IMR-90 (cell line): ENCODE results near the gene CPEB3. TPM values are rescaled to one million over a fixed set of nuclear protein-coding genes. Genes with fewer than 3 reads are reported as not detected.
"Not testable (repeated sequence)": the region's sequence is repeated elsewhere in the genome, so short reads cannot be mapped to it uniquely, and the experiment has no call there.

Experiments
- ATAC-seq: fragments of 200-7000 bp; cut with Tn5 transposase; 2 replicates; pipeline ENCODE4 v1.9.1; 2020; ENCODE audit warnings: low read depth, mild to moderate bottlenecking, moderate library complexity
- BruUV-seq: library from RNA; stranded (reverse); fragments of 400-500 nt; replicated peaks from 2 replicates; lab custom pipeline; 2021; lab: Mats Ljungman, UMichigan
- CTCF ChIA-PET: fragments of 300-600 bp; formaldehyde crosslinking; extraction: SDS; loops from one replicate; lab custom pipeline; 2021; ENCODE audit warnings: antibody characterized with exemption; lab: Yijun Ruan, JAX
- POLR2A ChIA-PET: fragments of 300-600 bp; sonication (Branson Sonifier 250); formaldehyde crosslinking; loops from one replicate; lab custom pipeline; 2022; ENCODE audit warnings: antibody characterized with exemption; ENCODE audit not compliant: unreplicated experiment; lab: Charles Lee
- DNase-seq: peaks from one replicate; pipeline ENCODE4 v3.0.0; 2013
- H2AFZ ChIP-seq: replicated peaks from 2 replicates; pipeline ENCODE3; 2013; ENCODE audit warnings: low read length, mild to moderate bottlenecking; ENCODE audit not compliant: poor library complexity
- H2AK5ac ChIP-seq: 2 replicates; pipeline ENCODE4 v1.6.1; 2013; ENCODE audit warnings: low read depth, low read length, inconsistent platforms
- H2AK9ac ChIP-seq: replicated peaks from 2 replicates; pipeline ENCODE3; 2013; ENCODE audit warnings: mild to moderate bottlenecking, low read depth, low read length, moderate library complexity; ENCODE audit not compliant: poor library complexity
- H2BK120ac ChIP-seq: 2 replicates; pipeline ENCODE4 v1.6.1; 2013; ENCODE audit warnings: low read depth, low read length, inconsistent platforms
- H2BK15ac ChIP-seq: 3 replicates; pipeline ENCODE4 v1.6.1; 2013; ENCODE audit warnings: low read depth, low read length, inconsistent platforms
- H2BK20ac ChIP-seq: 2 replicates; pipeline ENCODE4 v1.6.1; 2013; ENCODE audit warnings: low read depth, mild to moderate bottlenecking, inconsistent platforms, low read length, moderate library complexity
- H2BK5ac ChIP-seq: 2 replicates; pipeline ENCODE4 v1.6.1; 2013; ENCODE audit warnings: mild to moderate bottlenecking, low read depth, low read length, inconsistent platforms; ENCODE audit not compliant: poor library complexity, severe bottlenecking
- H3K14ac ChIP-seq: replicated peaks from 2 replicates; pipeline ENCODE4 v1.6.1; 2013; ENCODE audit warnings: low read depth, low read length, inconsistent platforms
- H3K18ac ChIP-seq: 2 replicates; pipeline ENCODE4 v1.6.1; 2013; ENCODE audit warnings: low read depth, low read length, control low read depth
- H3K23ac ChIP-seq: 2 replicates; pipeline ENCODE4 v1.6.1; 2013; ENCODE audit warnings: low read depth, low read length, inconsistent platforms
- H3K27ac ChIP-seq: 2 replicates; pipeline ENCODE4 v1.5.1; 2013; ENCODE audit warnings: mild to moderate bottlenecking, control low read depth, low read length; ENCODE audit not compliant: insufficient read depth
- H3K27me3 ChIP-seq: 2 replicates; pipeline ENCODE4 v1.6.1; 2013; ENCODE audit warnings: low read length; ENCODE audit not compliant: control insufficient read depth, insufficient read depth
- H3K36me3 ChIP-seq: 2 replicates; pipeline ENCODE4 v1.6.1; 2013; ENCODE audit warnings: low read length, mixed read lengths; ENCODE audit not compliant: control insufficient read depth, insufficient read depth
- H3K4ac ChIP-seq: 2 replicates; pipeline ENCODE4 v1.6.1; 2013; ENCODE audit warnings: low read depth, low read length, inconsistent platforms
- H3K4me1 ChIP-seq: 2 replicates; pipeline ENCODE4 v1.6.1; 2013; ENCODE audit warnings: low read length, mixed read lengths; ENCODE audit not compliant: control insufficient read depth, insufficient read depth
- H3K4me2 ChIP-seq: 2 replicates; pipeline ENCODE4 v1.6.1; 2013; ENCODE audit warnings: low read depth, mild to moderate bottlenecking, control low read depth, low read length, moderate library complexity
- H3K4me3 ChIP-seq: 2 replicates; pipeline ENCODE4 v1.5.1; 2013; ENCODE audit warnings: low read depth, mild to moderate bottlenecking, control low read depth, low read length, moderate library complexity; ENCODE audit not compliant: insufficient read depth
- H3K56ac ChIP-seq: 2 replicates; pipeline ENCODE4 v1.6.1; 2013; ENCODE audit warnings: low read length, inconsistent platforms; ENCODE audit not compliant: insufficient read depth; ENCODE audit errors: extremely low read depth
- H3K79me1 ChIP-seq, 2 experiments: 2 replicates each; pipeline ENCODE4 v1.6.1; 2013; ENCODE audit warnings: low read length in 2 of 2, inconsistent platforms in 1 of 2, low read depth in 1 of 2
- H3K9ac ChIP-seq: 2 replicates; pipeline ENCODE4 v1.6.1; 2013; ENCODE audit warnings: low read depth, low read length, control low read depth
- H3K9me1 ChIP-seq: 2 replicates; pipeline ENCODE4 v1.6.1; 2013; ENCODE audit warnings: low read length, inconsistent platforms; ENCODE audit not compliant: insufficient read depth
- H3K9me3 ChIP-seq: 2 replicates; pipeline ENCODE4 v1.6.1; 2013; ENCODE audit warnings: low read length; ENCODE audit not compliant: control insufficient read depth, insufficient read depth
- H4K20me1 ChIP-seq: 2 replicates; pipeline ENCODE4 v1.6.1; 2013; ENCODE audit warnings: low read length, inconsistent platforms; ENCODE audit not compliant: insufficient read depth
- H4K5ac ChIP-seq: 2 replicates; pipeline ENCODE4 v1.6.1; 2013; ENCODE audit warnings: mild to moderate bottlenecking, low read depth, low read length, control low read depth
- H4K8ac ChIP-seq, 2 experiments: 2 replicates each; pipeline ENCODE4 v1.6.1; 2013; ENCODE audit warnings: low read depth in 2 of 2, low read length in 2 of 2, control low read depth in 1 of 2, inconsistent platforms in 1 of 2
- H4K91ac ChIP-seq: 2 replicates; pipeline ENCODE4 v1.6.1; 2013; ENCODE audit warnings: low read depth, low read length, inconsistent platforms; ENCODE audit not compliant: insufficient read depth
- whole genome bisulfite sequencing, 2 experiments: methylation state at CpG; one replicate each; pipeline versions ENCODE4 v1.1.5 to v1.1.7; 2013; ENCODE audit warnings: missing lambda C conversion rate in 2 of 2; ENCODE audit not compliant: insufficient read length in 1 of 2; ENCODE audit errors: extremely low coverage in 2 of 2; 5-methylcytosine and 5-hydroxymethylcytosine counted together
- dilution Hi-C: fragments of 300-500 bp; cut with HindIII; formaldehyde crosslinking; loops from one replicate; pipeline ENCODE4 v1.14.3; 2018; ENCODE audit warnings: low sequenced_read_pairs; ENCODE audit not compliant: unreplicated experiment
- in situ Hi-C: fragments of 300-500 bp; cut with MboI; formaldehyde crosslinking; loops from 3 replicates; pipeline ENCODE4 v1.14.3; 2019; ENCODE audit warnings: low sequenced_read_pairs, inconsistent platforms, mixed read lengths
- intact Hi-C: fragments of 100-400 bp; cut with micrococcal nuclease; formaldehyde crosslinking; loops from 2 replicates; pipeline ENCODE4 v1.10.0; 2022
- polyA plus RNA-seq, 3 experiments: library from polyadenylated mRNA; depleted of rRNA; stranded (reverse); fragments of >200 nt; gene quantifications; 2 replicates each; pipeline ENCODE4 v1.2.3, GENCODE V29; 2012; ENCODE audit warnings: low replicate concordance in 1 of 3
- total RNA-seq: library from RNA; depleted of rRNA; stranded (reverse); fragments of >200 nt; gene quantifications from 2 replicates; pipeline ENCODE4 v1.2.3, GENCODE V29; 2012

The CPEB3 gene
- total and polyA plus RNA-seq, 2 of the 4 experiments (the other 2 are of a cell fraction) = 0.18 to 0.36 TPM

GRCh38 chr10:92033070-92033469 lies 257.8 kb downstream of the CPEB3 start:
- 50% methylated on average over 2 of the region's 3 CpGs; no CpG with 5 or more reads in 1 of the 2 experiments for WGBS, 2 experiments
- H2BK5ac ChIP-seq, H3K18ac ChIP-seq, H2BK20ac ChIP-seq, BruUV-seq, H3K9me1 ChIP-seq, in situ Hi-C loops, POLR2A ChIA-PET, H3K4me3 ChIP-seq, ATAC-seq, H2BK120ac ChIP-seq, H2AK9ac ChIP-seq, H3K27ac ChIP-seq, DNase-seq, H3K14ac ChIP-seq, dilution Hi-C loops, H3K4me2 ChIP-seq, H3K9ac ChIP-seq, H3K56ac ChIP-seq, H2AFZ ChIP-seq, H3K9me3 ChIP-seq, CTCF ChIA-PET, H2AK5ac ChIP-seq, H2BK15ac ChIP-seq, H3K4ac ChIP-seq, H4K91ac ChIP-seq, H4K8ac ChIP-seq, H4K5ac ChIP-seq, H4K20me1 ChIP-seq, H3K79me1 ChIP-seq, H3K4me1 ChIP-seq, H3K27me3 ChIP-seq, H3K23ac ChIP-seq: not testable (repeated sequence)
- peaks cover 12% of the 10 kb centered on the region for H3K36me3 ChIP-seq
- intact Hi-C loops = loop anchor here (5.0 kb wide), 1 partner anchor 36 kb away; no protein-coding TSS in a partner anchor
